SIG-M5 (cell line): ENCODE data around the gene TANC2.

Experiments used
- DNase-seq: peaks from one replicate; lab custom pipeline; 2025; lab: John Stamatoyannopoulos, UW

TANC2 gene

DNA sequence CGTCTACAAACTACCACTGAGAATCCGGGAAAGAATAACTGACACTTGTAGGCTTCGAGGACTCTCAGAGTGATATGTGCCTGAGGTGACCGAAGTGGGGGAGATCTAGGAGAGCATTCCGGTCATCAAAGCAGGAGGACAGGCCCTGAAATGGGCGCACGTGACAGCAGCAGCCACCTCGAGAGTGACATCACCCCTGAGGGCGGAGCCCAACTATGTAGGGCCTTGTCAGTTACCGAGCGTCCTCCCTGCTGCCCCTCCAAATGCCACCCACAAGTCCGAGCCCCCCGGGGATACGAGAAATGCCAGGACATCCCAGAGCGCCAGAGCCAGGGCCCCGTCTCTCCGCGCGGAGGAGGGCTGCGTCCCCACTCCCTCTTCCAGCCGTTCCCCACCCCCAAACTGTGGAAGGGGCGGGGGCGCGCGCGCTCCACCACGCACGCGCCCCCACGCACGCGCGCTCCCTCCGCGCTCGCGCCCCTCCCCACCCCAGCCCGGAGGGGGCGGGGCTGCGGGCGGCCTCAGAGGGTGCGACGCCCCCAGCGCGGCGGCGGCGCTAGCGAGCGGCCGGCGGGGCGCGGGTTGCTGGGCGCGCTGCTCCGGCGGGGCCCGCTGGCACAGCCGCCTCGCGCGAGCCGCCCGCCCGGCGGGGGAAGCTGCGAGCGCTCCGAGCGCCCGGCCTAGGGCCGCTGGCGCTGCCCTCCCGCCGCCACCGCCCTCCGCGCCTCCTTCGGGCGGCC, at the start of gene TANC2:
TANC2 (plus strand) TSS at position 550 of the 740 bp plus-strand sequence. CDS start 43,325 bp downstream, outside the sequence.
- DNase-seq = no peak

DNA sequence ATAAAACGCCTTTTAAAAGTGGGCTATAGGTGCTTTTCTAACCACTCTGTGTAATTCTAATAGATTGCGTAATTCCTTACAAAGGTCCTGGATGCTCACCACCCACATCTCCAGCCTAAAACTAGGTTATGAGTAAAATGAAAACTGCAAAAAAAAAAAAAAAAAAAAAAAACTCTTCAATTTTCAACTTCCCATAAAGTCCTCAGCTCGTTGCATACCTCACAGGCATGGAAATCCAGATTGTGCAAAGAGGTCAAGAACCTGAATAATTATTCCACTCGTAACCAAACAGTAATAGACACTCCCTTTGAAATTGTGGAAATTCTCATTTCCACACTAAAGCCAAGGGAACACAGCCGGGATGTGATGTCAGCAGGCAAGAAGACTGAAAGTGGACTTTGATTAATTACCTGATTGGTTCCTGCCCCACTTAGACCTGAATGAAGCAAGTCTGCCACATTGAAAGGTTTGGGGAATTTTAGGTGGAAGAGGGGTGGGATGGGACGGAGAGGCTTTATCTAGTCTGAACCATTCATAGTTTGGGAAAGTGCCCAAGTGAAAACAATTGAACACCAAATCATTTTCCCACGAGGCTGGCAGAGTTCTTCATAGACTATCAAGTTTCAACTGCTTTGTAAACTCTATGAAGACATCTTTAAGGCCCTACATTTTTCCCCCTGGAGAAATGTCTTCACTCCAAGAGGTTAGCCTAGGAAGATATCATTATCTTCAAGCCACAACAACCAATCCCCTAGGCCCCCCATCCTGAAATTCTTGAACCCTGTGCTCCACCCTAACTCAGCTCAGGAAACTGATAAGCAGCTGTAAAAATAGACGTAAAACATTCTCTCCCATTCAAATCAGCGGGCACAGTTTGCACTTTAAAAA, 49.1 kb upstream of the TANC2 start:
- DNase-seq = no peak

DNA sequence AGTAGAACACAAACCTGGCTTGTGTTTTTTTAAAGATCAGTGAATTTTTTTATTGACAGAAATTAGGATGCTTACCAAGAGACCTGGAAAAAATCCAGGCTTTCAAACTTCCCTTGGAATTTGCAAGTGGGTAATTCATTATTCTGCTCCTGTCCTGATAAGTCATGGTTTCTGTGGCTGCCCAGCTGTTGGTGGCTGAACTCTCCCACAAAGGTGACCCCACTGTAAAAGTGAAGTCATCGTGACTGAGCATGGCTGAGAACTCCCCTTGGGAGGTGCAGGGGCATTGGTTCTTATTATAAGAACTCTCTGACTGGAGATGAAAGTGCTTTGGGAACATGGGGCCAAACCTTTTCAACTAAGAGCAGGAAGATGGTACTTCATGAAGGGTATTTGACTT, 46.6 kb upstream of the TANC2 start:
- DNase-seq = no peak

DNA sequence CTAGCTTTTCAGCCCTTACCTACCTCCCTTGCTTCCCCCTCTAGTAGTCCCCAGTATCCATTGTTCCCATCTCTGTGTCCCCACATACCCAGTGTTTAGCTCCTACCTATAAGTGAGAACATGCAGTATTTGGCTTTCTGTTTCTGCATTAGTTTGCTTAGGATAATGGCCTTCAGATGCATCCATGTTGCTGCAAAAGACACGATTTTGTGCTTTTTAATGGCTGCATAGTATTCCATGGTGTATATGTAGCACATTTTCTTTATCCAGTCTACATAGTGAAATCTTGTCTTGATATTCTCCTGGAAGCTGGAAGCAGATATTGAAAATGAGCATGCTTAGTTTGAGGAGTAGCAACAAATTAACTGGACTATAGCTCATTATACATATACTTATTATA, 45.7 kb upstream of the TANC2 start:
- DNase-seq = no peak

DNA sequence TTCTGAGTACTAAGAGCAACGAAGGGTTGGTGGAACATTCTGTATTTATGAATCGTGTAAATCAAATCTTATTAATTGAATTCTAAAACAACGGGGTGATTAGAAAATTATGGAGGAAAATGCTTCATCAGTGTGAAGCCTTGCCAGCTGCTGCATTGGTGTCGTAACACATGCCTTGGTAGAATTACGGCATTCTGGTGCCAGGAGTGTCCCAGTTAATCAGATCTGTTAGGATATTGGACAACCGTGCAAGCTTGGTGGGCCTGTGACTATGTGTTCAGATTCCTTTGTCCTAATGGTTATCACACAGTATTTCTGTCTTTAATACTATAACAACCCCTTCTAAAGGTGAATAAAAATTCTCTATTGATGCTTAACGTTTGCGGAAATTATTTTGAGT, 44.2 kb upstream of the TANC2 start:
- no peak for DNase-seq

DNA sequence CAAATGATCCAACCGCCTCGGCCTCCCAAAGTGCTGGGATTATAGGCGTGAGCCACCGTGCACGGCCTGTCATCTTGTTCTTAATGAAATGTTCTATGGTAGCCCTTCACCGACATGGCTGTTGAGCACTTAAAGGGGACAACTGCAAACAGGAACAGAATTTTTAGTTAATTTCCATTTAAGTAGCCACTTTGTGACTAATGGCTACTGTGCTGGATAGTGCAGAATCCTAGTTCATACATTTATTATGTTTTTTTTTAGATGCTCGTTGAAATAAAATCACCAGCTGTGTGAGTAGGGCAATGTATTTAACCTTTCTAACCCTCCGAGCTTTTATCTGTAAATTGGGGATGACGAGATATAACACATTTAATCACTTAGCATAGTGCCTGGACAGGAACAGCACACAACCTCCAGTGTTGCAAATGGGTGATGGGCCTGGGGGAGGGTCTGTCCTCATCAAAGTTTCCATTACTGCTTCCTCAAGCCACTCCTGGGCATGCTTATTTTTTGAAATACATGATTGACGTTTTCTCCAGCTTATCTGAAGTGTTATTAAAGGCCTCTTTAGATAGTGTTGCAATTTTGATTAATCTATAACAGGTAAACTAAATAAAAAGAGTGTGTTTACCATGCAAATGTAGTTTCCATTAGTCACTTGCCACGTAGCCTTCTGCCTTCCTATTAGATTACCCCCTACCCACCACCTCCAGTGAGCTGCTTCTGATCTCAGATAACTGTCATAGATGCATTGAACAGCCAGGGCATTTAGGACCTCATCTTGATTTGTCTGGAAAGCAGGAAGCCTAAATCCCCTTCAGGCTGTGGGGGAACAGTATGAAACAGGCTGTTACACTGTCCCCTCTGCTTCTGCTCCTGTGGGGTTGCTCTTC, 42.5 kb upstream of the TANC2 start:
- DNase-seq = no peak

DNA sequence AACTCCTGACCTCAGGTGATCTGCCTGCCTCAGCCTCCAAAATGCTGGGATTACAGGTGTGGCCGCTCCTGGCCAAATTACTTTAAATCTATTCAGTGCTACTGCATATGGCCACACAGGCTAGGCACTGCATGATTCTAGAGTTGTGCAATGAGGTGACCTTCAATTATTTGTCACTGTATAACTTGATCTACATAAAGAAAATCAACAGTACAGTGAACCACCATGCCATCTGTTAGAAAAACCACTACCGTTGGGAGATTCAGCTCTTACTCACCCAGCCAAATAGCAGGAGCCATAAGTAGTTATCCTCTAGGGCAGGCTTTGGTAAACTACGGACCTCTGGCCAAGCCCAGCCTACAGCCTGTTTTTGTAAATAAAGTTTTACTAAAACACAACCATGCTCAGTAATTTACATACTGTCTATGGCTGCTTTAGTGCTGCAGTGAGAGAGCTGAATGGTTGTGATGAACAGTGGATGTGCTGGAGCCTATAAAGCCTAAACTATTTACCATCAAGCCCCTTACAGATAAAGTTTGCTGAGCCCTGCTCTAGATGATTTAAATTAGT, 40.7 kb upstream of the TANC2 start:
- DNase-seq = no peak

DNA sequence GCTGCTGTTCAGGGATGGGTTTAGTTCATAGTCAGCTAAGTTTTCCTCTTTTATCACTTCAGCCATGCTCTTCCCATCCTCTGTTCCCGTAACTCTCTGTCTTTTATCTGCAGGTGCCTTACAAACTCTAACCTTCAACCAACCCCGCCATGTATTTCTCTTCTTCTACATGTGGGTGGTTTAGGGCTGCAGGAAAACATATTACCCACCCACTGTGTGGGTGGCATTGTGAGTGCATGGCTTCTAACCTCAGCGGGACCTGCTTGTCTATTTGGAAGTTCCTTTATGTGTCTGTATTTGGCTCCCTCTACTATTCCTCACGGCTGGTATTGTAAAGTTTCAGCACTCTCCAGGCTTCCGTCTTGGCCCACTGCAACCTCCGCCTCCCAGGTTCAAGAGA, 39.0 kb upstream of the TANC2 start:
- DNase-seq = no peak

DNA sequence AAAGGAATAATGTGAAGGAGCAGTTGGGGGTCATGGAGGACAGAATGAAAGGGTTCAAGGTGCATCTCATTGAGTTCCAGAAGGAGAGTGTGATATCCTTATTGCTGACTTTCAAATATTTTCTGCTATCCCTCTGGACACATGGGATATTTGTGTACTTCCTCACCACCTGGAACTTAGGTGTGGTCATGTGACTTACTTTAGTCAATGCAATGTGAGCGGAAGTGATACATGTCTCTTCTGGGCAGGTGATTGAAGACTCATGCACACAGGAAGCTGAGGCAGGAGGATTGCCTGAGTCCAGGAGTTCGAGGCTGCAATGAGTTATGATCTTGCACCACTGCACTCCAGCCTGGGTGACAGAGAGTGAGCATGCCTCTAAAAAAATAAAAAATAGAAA, 36.7 kb upstream of the TANC2 start:
- no peak for DNase-seq

DNA sequence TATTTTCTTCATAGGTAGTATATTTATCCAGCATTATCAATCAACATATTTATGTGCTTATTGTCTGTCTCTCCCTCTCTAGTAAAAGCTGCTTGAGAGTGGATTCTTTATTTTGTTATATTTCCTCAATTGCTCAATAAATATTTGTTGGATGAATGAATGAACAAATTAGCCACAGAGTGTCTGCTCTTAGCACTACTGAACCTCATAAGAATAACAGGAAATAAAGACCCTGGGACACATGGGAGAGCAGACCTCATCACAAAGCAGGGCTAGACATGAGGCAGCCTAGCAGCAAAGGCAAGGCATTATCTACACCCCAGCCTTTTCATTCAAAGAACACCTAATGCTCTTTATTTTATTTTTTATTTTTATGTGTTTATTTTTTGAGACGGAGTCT, 34.9 kb upstream of the TANC2 start:
- DNase-seq = no peak

DNA sequence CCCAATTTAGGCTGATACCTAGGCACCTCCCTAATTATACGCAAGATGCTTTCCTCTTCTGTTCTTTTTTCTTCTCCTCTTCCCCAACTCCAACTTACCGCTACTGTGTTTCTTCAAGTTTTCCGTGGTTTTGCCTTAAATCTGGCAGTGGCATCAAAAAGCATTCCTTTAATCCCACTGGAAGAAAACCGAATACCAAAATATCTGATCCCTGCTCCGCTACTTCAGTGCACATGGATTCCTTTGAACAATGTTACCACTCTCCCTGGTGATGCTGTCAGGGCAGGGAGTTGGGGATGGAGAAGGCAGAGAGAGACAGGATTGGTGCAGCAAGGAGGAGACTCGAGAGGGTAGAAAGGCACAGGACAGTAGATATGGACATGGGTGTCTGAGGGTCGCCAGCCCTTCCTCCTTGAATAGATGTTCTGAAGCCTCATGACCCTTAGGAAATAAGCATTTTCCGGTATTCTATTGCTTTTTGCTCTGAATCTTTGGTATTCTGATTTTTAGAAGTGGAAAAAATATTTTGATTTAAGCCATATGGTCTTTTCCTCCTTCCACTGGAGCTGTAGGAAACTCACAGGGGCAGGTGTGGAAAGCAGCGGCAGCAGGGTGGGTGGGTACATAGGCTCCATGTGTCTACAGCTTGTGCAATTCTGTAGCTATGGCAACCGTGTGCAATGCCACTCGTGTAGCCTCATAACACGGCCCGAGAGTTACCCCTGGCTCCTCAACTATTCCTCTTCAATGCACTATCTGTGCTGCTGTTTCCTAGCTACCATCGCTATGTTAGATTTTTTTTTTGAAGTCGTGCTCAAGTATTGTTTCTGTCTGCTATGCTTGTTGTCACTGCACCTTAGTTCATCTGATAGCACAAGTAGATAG, 32.3 kb upstream of the TANC2 start:
- DNase-seq = no peak

DNA sequence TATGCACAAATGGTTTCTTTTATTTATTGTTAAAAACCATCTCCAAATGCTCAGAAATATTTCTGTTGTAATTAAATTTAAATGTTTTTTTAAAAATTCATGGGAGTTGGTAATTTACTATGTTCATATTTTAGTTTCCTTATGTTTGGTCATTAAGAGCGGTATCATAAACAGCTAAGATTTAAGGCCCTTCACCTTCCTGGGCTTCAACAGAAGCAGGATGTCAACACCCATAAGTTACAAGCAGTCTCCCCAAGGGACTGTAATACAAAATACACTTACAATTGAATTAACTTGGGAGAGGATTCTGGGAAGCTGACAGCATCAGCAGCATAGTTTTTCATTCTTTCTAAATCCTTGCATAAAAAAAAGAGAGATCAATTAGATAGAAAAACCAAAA, 30.9 kb upstream of the TANC2 start:
- no peak for DNase-seq

DNA sequence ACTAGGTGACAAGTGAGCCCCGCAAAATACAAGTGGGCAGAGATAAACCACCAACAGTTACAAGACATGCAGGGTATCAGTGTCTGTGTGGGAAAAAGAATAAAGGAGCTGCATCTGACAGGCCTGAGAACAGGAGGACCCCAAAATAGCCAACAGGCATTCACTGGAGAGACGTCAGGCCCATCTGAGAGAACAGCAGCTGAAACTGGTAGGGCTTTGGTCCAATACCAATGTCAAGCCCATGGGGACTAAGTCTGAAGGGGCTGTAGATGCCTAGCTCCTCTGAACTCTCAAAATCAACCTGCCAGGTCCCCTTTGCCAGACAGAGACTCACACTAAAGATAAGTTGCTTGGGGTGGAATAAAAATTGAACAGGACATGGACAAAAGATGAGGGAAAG, 30.5 kb upstream of the TANC2 start:
- DNase-seq = no peak

DNA sequence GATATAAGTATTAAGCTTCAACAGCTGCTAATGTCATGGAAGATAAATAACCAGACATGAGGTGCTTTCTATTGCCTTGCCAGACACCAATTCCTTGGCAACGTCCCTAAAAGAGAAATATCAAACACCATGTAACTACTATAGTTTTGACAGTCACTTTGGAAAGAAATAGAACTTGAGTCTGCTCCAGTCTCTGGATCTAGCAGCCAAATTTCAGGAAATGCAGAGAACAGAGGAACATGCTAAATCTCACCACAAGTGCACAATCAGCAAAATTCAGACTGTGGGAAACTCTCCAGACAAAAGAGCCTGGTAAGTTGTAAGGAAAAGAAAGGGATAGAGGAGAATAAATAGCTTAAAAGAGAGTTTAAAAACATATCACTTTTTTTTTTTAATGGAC, 28.4 kb upstream of the TANC2 start:
- no peak for DNase-seq

DNA sequence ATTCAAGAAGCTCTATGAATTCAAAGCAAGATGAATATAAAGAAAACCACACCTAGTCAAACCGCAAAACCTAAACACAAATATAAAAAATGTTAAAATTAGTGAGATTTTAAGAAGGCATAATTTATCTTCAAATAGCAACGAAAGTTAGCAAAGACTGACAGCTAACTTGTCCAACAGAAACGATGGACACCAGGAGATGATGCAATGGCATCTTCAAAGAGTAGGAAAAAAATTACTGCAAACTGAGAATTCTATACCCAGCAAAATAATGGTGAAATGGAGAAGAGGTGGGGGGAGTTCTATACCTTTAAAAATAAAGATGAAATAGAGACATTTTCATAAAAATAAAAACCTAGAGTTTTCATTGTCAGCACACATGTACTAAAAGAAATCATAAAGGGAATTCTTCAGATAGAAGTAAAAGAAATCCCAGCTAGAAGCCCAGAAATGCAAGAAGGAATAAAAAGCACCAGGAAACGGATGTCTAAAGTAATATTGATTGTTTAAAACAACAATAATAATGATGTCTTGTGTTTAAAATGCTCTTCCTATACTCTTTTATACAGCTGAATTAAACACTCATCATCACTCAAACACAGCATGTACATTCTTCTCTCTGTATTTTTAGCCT, 24.6 kb upstream of the TANC2 start:
- DNase-seq = no peak

DNA sequence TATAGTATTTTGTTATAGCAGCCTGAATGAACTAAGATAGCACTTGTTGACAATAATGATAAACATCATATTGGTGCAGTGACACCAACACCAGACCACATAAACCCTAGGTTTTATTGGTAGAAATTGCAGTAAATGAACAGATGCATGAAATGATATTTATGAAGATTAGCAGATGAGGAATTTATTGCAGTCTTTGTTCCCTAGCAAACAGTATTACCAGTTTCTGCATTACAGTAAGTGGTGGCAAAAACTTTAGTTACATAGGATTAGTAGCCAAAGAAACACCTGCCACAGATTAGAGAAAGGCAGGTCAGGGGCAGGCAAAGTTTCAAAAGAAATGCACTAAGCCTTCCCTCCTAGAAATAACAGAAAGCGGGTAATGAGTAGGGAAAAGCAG, 17.7 kb upstream of the TANC2 start:
- no peak for DNase-seq

DNA sequence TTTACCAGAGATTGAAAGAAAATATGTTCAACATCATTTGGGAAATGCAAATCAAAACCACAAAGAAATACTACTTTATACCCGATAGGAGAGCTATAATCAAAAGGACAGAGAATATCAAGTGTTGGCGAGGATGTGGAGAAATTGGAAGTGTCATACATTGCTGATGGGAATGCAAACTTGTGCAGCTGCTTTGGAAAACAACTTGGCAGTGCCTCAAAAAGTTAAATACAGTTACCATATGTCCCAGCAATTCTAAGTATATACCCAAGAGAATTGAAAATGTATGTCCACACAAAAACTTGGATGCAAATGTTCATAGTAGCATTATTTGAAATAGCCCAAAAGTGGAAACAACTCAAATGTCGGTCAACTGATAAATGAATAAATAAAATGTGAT, 17.0 kb upstream of the TANC2 start:
- no peak for DNase-seq

DNA sequence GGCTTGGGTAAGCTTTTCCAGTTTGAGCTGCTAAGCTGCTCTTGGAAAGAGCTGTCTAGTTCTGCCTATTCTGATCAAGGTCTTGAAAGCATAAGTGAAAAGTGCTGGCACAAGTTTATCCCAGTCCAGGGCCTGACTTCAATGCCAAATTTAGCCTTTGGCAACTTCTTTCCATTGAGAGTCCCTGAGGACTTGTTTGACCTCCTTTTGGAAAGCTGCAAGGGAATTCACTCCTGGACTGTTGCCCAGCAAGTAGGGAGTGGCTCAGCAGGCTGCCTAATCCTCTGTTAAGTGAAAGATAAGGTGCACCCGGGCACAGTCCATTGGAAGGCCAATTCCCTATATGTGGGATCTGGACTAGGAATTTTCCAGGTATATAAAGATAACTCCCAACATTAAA, 16.0 kb upstream of the TANC2 start:
- no peak for DNase-seq

DNA sequence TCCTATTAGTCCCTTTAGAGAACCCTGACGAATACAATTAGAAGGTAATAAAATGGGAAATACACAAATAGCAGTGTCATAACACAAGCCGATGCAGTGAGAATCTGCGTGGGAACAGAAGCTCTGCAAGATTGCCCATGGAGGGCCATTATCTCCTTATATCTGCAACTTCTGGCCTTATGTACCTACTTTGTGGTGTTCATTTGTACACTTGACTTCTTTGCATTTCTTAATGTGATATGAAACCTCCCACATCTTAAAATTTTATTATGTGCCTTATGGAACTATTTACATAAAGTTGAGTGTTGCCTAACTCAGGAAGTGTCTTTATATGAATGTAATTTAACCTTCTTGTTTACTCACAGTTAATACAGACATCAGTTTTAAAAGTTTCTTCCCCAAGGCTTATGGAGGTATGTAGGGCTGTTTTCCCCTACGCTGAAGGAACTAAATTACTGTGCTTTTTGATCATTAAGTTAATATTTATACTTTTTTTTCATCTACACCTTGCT, 10.1 kb upstream of the TANC2 start:
- DNase-seq = no peak

DNA sequence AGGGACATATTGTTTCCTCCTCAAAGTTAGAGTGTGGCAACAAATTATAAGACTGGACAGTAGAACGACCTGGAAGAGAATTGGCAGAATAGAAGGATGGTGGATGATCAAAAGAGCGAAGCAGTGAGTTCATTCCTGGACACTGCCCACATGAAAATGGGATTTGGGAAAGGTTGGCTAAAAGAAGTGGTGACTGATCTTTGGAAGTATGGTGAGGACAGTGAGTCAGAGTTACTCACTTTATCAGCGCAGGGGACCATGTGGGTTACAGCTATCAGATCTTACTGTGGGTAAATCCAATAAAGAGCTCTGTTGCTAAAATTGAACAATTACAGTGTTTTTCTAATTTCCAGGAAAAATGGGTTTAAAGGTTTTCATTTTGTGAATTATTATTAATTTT, 2.7 kb upstream of the TANC2 start:
- DNase-seq = no peak
